ENCODE measurements around the gene CUTC.

The CUTC gene

GRCh38 chr10:99784727-99785441 is 52.9 kb downstream of the CUTC start:
- DNase-seq, result no peak

- no peak for DNase-seq
These were observed 53.6 kb downstream of the CUTC start for GRCh38 chr10:99785646-99786045.

GRCh38 chr10:99787311-99787710 is 55.3 kb downstream of the CUTC start:
- no peak for DNase-seq

GRCh38 chr10:99787782-99788445 is 55.9 kb downstream of the CUTC start:
- DNase-seq, result no peak

- no peak for DNase-seq
These were observed 56.7 kb downstream of the CUTC start for GRCh38 chr10:99788598-99789256.

- no peak for DNase-seq
These were observed 59.8 kb downstream of the CUTC start for GRCh38 chr10:99791831-99792230.

GRCh38 chr10:99793819-99794218 is 61.8 kb downstream of the CUTC start:
- DNase-seq, result no peak

- DNase-seq, result no peak
These were observed 64.9 kb downstream of the CUTC start for GRCh38 chr10:99796928-99797327.

GRCh38 chr10:99798031-99798430 is 66.0 kb downstream of the CUTC start:
- no peak for DNase-seq

GRCh38 chr10:99798920-99799319 is 66.9 kb downstream of the CUTC start:
- DNase-seq, result no peak

GRCh38 chr10:99799613-99800012 is 67.6 kb downstream of the CUTC start:
- no peak for DNase-seq

GRCh38 chr10:99804471-99804870 is 72.4 kb downstream of the CUTC start:
- DNase-seq, result no peak

- DNase-seq, result no peak
These were observed 73.2 kb downstream of the CUTC start for GRCh38 chr10:99805190-99805589.
